WTC11 (cell line): Measurements from ENCODE around the gene MOB3A. TPM values are rescaled to one million over a fixed set of nuclear protein-coding genes. Genes with fewer than 3 reads are reported as not detected.
A peak's percentile ranks its signal among the peaks of the same experiment; 100 is the strongest.

Experiments used
- ATAC-seq: fragments of 200-7000 bp; cut with Tn5 transposase; 2 replicates; pipeline ENCODE4 v1.10.0; 2021; ENCODE audit warnings: mild to moderate bottlenecking, moderate library complexity
- CTCF ChIA-PET: fragments of 300-600 bp; sonication (Branson Sonifier 250); formaldehyde crosslinking; loops from one replicate; lab custom pipeline; 2021; ENCODE audit warnings: antibody characterized with exemption; lab: Charles Lee
- POLR2A ChIA-PET: fragments of 350-600 bp; sonication (Branson Sonifier 250); formaldehyde crosslinking; loops from one replicate; lab custom pipeline; 2021; ENCODE audit warnings: antibody characterized with exemption; lab: Charles Lee
- DNase-seq: peaks from one replicate; pipeline ENCODE4 v3.0.0; 2021; ENCODE audit warnings: low spot score
- H3K27ac Mint-ChIP-seq: 2 replicates; pipeline ENCODE4 v1.8.0; 2021; ENCODE audit warnings: mixed read lengths
- H3K27me3 Mint-ChIP-seq: 2 replicates; pipeline ENCODE4 v1.8.0; 2021; ENCODE audit warnings: low read depth, mild to moderate bottlenecking, moderate library complexity, mixed read lengths
- H3K36me3 Mint-ChIP-seq: 2 replicates; pipeline ENCODE4 v1.8.0; 2021; ENCODE audit warnings: mixed read lengths
- H3K4me1 Mint-ChIP-seq: 2 replicates; pipeline ENCODE4 v1.8.0; 2022; ENCODE audit warnings: mixed read lengths
- H3K4me3 Mint-ChIP-seq: 2 replicates; pipeline ENCODE4 v1.8.0; 2021; ENCODE audit warnings: mild to moderate bottlenecking, moderate library complexity, mixed read lengths
- H3K9me3 Mint-ChIP-seq: 2 replicates; pipeline ENCODE4 v1.8.0; 2021; ENCODE audit warnings: mixed read lengths
- CTCF ChIP-seq: fragments of 200-600 bp; IDR thresholded peaks from 2 replicates; pipeline ENCODE4 v1.8.0; 2022; ENCODE audit warnings: antibody characterized with exemption
- EMX1 ChIP-seq: fragments of 250-450 bp; sonication (Bioruptor Pico); IDR thresholded peaks from 2 replicates; pipeline ENCODE4 v1.8.0; 2021; ENCODE audit warnings: mild to moderate bottlenecking
- GABPB1 ChIP-seq: sonication (generic); formaldehyde crosslinking; IDR thresholded peaks from 2 replicates; pipeline ENCODE4 v1.8.1; 2023; ENCODE audit warnings: mild to moderate bottlenecking, missing genetic modification reagents
- NR1H2 ChIP-seq: sonication (generic); formaldehyde crosslinking; IDR thresholded peaks from 2 replicates; pipeline ENCODE4 v1.9.0; 2021; ENCODE audit warnings: mild to moderate bottlenecking, moderate library complexity, missing genetic modification reagents
- RELA ChIP-seq: sonication (generic); formaldehyde crosslinking; IDR thresholded peaks from 2 replicates; pipeline ENCODE4 v1.8.1; 2022; ENCODE audit warnings: missing genetic modification reagents, mild to moderate bottlenecking, borderline replicate concordance
- SMAD3 ChIP-seq: sonication (generic); formaldehyde crosslinking; IDR thresholded peaks from 2 replicates; pipeline ENCODE4 v1.8.0; 2022; ENCODE audit warnings: missing genetic modification reagents, mild to moderate bottlenecking, borderline replicate concordance
- SP1 ChIP-seq: sonication (generic); formaldehyde crosslinking; conservative IDR thresholded peaks from 2 replicates; pipeline ENCODE4 v1.8.1; 2022; ENCODE audit warnings: missing genetic modification reagents
- STAT6 ChIP-seq: sonication (generic); formaldehyde crosslinking; conservative IDR thresholded peaks from 2 replicates; pipeline ENCODE4 v1.8.1; 2023; ENCODE audit warnings: mild to moderate bottlenecking, low read depth, missing genetic modification reagents, moderate library complexity
- USF1 ChIP-seq: sonication (generic); formaldehyde crosslinking; IDR thresholded peaks from 2 replicates; pipeline ENCODE4 v1.8.0; 2022; ENCODE audit warnings: mild to moderate bottlenecking, missing genetic modification reagents
- ZNF138 ChIP-seq: sonication (generic); formaldehyde crosslinking; conservative IDR thresholded peaks from 2 replicates; pipeline ENCODE4 v1.8.1; 2022; ENCODE audit warnings: mild to moderate bottlenecking, moderate library complexity, missing genetic modification reagents
- ZNF219 ChIP-seq: sonication (generic); formaldehyde crosslinking; IDR thresholded peaks from 2 replicates; pipeline ENCODE4 v1.8.0; 2023; ENCODE audit warnings: missing genetic modification reagents, mild to moderate bottlenecking, borderline replicate concordance
- ZNF317 ChIP-seq: sonication (generic); formaldehyde crosslinking; IDR thresholded peaks from 2 replicates; pipeline ENCODE4 v1.8.1; 2023; ENCODE audit warnings: low read depth, mild to moderate bottlenecking, moderate library complexity, missing genetic modification reagents, borderline replicate concordance
- ZNF396 ChIP-seq: fragments of 250-450 bp; sonication (Bioruptor Pico); IDR thresholded peaks from 2 replicates; pipeline ENCODE4 v1.8.0; 2021; ENCODE audit warnings: mild to moderate bottlenecking, moderate library complexity, borderline replicate concordance
- ZNF423 ChIP-seq: fragments of 250-450 bp; sonication (Bioruptor Pico); IDR thresholded peaks from 2 replicates; pipeline ENCODE4 v2.1.2; 2022; ENCODE audit warnings: mild to moderate bottlenecking, moderate library complexity
- total RNA-seq: library from RNA; stranded (reverse); gene quantifications from 3 replicates; pipeline ENCODE4 v1.2.3, GENCODE V29; 2021
- TF ChIP-seq, protein P1 (sequence below): sonication (generic); formaldehyde crosslinking; IDR thresholded peaks from 2 replicates; pipeline ENCODE4 v1.8.0; 2023; ENCODE audit warnings: mild to moderate bottlenecking, missing genetic modification reagents
- TF ChIP-seq, protein P2 (sequence below): sonication (generic); formaldehyde crosslinking; IDR thresholded peaks from 2 replicates; pipeline ENCODE4 v1.8.1; 2022; ENCODE audit warnings: mild to moderate bottlenecking, moderate library complexity, missing genetic modification reagents
- TF ChIP-seq, protein P3 (sequence below): fragments of 250-450 bp; sonication (Bioruptor Pico); conservative IDR thresholded peaks from 2 replicates; pipeline ENCODE4 v1.9.0; 2021; ENCODE audit warnings: mild to moderate bottlenecking
- TF ChIP-seq, protein P4 (sequence below): fragments of 250-450 bp; sonication (Bioruptor Pico); IDR thresholded peaks from 2 replicates; pipeline ENCODE4 v2.1.2; 2022; ENCODE audit warnings: mild to moderate bottlenecking, moderate library complexity

Gene MOB3A
- total RNA-seq, 1 experiment from 2014 or later, result 8.1 TPM

DNA sequence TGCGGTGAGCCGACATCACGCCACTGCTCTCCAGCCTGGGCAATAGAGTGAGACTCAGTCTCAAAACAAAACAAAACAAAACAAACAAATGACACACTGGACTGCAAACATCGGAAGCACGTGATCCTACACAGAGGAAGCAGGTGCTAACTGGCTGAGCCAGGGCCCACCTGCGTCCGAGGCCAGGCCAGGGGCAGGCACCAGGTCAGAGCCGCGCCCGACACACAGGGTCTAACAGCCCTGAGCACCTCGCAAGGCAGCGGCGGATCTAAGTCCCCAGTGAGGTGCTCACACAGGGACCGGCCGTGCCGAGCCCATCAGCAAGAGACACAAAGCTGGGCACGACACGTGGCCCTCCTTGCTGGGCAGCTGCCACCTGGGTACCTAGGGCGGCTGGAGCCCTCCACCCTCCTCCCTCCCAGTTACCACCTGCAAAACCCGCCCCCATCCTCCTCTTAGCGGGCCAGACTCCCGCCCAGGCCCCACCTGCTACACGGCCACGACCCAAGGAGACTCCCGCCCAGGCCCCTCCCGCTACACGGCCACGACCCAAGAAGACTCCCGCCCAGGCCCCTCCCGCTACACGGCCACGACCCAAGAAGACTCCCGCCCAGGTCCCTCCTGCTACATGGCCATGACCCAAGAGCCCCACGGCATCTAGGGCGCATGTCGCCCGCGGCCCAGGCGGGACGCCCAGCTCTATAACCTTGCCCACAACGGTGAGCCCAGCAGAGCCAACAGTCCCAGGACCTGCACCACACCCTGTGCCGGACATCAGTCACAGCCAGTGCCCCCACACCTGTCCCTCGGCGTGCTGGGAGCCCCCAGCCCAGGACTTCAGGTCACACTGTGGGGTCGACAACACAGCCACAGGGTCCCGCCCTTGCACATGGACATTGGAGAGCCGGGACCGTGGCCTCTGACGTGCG lies 39.6 kb upstream of the MOB3A start (continued):
- TF ChIP-seq, protein P1, sequence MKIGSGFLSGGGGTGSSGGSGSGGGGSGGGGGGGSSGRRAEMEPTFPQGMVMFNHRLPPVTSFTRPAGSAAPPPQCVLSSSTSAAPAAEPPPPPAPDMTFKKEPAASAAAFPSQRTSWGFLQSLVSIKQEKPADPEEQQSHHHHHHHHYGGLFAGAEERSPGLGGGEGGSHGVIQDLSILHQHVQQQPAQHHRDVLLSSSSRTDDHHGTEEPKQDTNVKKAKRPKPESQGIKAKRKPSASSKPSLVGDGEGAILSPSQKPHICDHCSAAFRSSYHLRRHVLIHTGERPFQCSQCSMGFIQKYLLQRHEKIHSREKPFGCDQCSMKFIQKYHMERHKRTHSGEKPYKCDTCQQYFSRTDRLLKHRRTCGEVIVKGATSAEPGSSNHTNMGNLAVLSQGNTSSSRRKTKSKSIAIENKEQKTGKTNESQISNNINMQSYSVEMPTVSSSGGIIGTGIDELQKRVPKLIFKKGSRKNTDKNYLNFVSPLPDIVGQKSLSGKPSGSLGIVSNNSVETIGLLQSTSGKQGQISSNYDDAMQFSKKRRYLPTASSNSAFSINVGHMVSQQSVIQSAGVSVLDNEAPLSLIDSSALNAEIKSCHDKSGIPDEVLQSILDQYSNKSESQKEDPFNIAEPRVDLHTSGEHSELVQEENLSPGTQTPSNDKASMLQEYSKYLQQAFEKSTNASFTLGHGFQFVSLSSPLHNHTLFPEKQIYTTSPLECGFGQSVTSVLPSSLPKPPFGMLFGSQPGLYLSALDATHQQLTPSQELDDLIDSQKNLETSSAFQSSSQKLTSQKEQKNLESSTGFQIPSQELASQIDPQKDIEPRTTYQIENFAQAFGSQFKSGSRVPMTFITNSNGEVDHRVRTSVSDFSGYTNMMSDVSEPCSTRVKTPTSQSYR (CRISPR knock-in tag), result no peak
- TF ChIP-seq STAT6 (CRISPR knock-in tag), result no peak

DNA sequence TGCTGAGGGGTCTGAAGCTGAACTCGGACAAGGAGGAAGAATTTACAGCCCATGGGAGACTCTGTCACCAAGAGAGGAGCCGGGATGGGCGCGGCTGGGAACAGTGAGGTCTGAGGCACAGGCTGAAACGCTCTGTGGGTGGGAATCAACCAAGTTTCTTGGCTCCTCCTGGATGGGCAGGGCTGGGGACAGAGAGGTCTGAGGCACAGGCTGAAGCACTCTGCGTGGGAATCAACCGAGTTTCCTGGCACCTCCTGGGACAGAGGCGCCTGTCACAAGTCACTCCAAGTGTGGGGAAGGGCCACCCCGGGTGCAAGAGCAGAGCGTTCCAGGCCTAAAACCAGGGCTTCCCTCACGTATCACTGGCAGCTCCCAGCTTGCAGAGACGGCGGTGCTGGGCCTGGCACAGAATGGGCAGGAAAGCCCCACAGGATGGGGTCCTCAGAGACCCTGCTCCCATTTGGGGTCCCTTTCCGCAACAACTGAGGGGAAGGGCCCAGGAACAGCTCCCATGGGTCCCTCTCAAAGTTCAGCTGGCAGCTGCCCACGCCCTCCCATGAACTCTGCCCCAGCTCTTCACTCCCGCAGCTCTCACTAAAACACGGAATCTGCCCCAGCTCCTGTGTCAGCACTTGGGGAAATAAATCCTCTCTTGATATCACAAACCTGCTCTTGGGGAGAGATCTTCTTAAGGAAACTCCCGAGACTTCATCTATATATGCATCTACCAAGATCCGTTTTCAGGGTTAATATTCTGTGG lies 36.8 kb upstream of the MOB3A start:
- Mint-ChIP-seq H3K4me1 (no peaks in the 10 kb centered on the region), H3K27ac (peak overlapping the region; percentile 45; the same call in 1 of the 2 replicates), H3K9me3 (no peaks in the 10 kb centered on the region), H3K36me3 (peaks cover 37% of the 10 kb centered on the region), H3K4me3 (no peak overlapping the region), H3K27me3 (no peaks in the 10 kb centered on the region)
- TF ChIP-seq SP1 (CRISPR knock-in tag), result no peak
- no peak for TF ChIP-seq GABPB1 (CRISPR knock-in tag)
- TF ChIP-seq ZNF317 (CRISPR knock-in tag), result no peak
- no peak for TF ChIP-seq ZNF219 (CRISPR knock-in tag)
- TF ChIP-seq ZNF423, result no peak
- TF ChIP-seq ZNF396 (CRISPR knock-in tag), result no peak
- TF ChIP-seq RELA (CRISPR knock-in tag), result no peak
- TF ChIP-seq SMAD3, result no peak
- ATAC-seq (no peak), DNase-seq (no peak)
- CTCF ChIA-PET, result interaction anchor here (0.6 kb wide), 1 partner anchor 39 kb away, joined by 3 read pairs; no protein-coding TSS in a partner anchor
- POLR2A ChIA-PET, result no interaction called here

- DNase-seq (no peak), ATAC-seq (no peak)
- Mint-ChIP-seq H3K36me3 (peaks cover 30% of the 10 kb centered on the region), H3K4me3 (no peak overlapping the region), H3K4me1 (no peaks in the 10 kb centered on the region), H3K27me3 (no peaks in the 10 kb centered on the region), H3K27ac (peak overlapping the region; percentile 45; the same call in 1 of the 2 replicates), H3K9me3 (no peaks in the 10 kb centered on the region)
- TF ChIP-seq, protein P2, sequence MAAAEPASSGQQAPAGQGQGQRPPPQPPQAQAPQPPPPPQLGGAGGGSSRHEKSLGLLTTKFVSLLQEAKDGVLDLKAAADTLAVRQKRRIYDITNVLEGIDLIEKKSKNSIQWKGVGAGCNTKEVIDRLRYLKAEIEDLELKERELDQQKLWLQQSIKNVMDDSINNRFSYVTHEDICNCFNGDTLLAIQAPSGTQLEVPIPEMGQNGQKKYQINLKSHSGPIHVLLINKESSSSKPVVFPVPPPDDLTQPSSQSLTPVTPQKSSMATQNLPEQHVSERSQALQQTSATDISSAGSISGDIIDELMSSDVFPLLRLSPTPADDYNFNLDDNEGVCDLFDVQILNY (CRISPR knock-in tag), result no peak
- no peak for TF ChIP-seq USF1 (CRISPR knock-in tag)
- TF ChIP-seq, protein P3, sequence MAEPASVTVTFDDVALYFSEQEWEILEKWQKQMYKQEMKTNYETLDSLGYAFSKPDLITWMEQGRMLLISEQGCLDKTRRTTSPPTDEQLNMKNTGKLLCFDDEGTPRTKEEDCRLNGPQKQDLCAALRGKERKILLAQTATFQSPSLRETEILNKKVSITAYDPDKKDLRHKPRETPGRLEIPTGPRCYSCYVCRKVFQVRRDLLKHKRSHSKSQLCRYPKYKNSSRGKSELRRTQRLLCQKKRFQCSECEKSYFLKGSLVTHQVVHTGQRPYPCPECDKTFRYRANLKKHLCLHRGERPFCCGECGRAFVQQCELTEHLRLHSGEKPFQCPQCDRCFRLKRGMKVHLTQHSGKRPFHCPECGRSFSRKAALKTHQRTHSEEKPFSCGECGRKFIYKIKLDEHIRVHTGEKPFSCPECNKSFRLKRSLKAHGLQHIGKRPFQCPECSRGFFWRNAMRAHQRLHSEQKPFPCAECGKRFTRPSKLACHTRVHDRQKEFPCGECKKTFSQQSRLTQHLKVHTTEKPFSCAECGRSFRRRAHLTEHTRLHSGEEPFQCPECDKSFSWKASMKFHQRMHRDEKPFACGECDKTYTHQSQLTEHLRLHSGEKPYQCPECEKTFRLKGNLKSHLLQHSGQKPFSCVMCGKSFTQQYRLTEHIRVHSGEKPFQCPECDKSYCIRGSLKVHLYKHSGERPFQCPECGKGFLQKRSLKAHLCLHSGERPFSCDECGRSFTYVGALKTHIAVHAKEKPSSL (CRISPR knock-in tag), result no peak
- TF ChIP-seq CTCF, result no peak
- TF ChIP-seq EMX1, result no peak
- TF ChIP-seq ZNF138 (CRISPR knock-in tag), result no peak
- TF ChIP-seq NR1H2 (CRISPR knock-in tag), result no peak
- TF ChIP-seq, protein P4, sequence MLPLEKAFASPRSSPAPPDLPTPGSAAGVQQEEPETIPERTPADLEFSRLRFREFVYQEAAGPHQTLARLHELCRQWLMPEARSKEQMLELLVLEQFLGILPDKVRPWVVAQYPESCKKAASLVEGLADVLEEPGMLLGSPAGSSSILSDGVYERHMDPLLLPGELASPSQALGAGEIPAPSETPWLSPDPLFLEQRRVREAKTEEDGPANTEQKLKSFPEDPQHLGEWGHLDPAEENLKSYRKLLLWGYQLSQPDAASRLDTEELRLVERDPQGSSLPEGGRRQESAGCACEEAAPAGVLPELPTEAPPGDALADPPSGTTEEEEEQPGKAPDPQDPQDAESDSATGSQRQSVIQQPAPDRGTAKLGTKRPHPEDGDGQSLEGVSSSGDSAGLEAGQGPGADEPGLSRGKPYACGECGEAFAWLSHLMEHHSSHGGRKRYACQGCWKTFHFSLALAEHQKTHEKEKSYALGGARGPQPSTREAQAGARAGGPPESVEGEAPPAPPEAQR (CRISPR knock-in tag), result no peak
- no peak for TF ChIP-seq SP1 (CRISPR knock-in tag)
- POLR2A ChIA-PET, result no interaction called here
- CTCF ChIA-PET, result no interaction called here
These were observed 36.1 kb upstream of the MOB3A start for GRCh38 chr19:2132191-2132590.
